ENCODE results near the gene STOX1.
A peak's percentile ranks its signal among the peaks of the same experiment; 100 is the strongest.

STOX1 gene

DNA sequence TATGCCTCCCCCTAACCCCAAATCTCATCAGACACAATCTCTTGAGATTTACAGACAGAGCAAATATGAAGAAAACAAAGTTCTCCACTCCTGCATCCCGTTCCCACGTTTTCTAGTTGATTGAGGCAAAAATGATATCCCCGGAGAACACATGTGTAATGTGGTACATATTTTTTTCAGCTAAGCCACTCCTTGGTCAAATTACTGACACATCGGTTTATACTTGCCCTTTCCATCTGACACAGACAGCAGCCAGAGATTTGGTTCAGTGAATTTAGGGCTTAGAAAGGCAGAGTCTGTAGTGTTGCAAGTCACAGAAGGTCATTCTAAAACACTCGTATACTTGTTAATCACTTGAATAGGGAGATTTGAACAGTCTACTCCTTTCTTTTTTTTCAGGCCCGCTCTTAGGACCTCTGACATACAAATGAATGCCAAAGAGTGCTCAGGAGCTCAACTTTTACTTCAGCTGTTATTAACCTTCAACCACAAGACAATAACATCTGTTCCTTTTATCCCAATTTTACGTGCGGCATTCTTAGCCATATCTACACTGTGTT is 71.9 kb downstream of the STOX1 start:
- no peak overlapping the region for H3K9ac ChIP-seq (ENCODE audit: low read length)
- peaks cover 18% of the 10 kb centered on the region for H3K79me2 ChIP-seq (ENCODE audit: insufficient read depth, low read length)
- peaks cover 23% of the 10 kb centered on the region for H3K4me1 ChIP-seq (ENCODE audit: insufficient read depth, low read length, severe bottlenecking)
- H3K4me3 ChIP-seq (ENCODE audit: low read depth, low read length, poor library complexity, severe bottlenecking): no peak overlapping the region
- 0 out of 2 replicates have a peak overlapping the region, but pooled peaks have one; percentile 41 for H2AFZ ChIP-seq (ENCODE audit: low read length)
- no peaks in the 10 kb centered on the region for H3K9me2 ChIP-seq (ENCODE audit: low read depth, low read length)
- H3F3A ChIP-seq (ENCODE audit: insufficient read depth, low read length): 0 out of 2 replicates have a peak, but pooled peaks cover 3% of the 10 kb centered on the region
- TF ChIP-seq EZH2 (IDR thresholded peaks at IDR 0.05; ENCODE audit: borderline replicate concordance, low read length) (no peak), CTCF (IDR thresholded peaks at IDR 0.05; ENCODE audit: low read length) (no peak)
- no peaks in the 10 kb centered on the region for H3K9me3 ChIP-seq (ENCODE audit: low read length)
- H3K27ac ChIP-seq (ENCODE audit: low read depth, low read length, poor library complexity, severe bottlenecking): no peak overlapping the region
- no peak overlapping the region for H3K4me2 ChIP-seq (ENCODE audit: low read length)
- H4K20me1 ChIP-seq (ENCODE audit: insufficient read depth, low read length): no peaks in the 10 kb centered on the region
- H3K36me3 ChIP-seq (ENCODE audit: insufficient read depth, low read length): peaks cover 2% of the 10 kb centered on the region; the same call in 1 of the 2 replicates
- no peaks in the 10 kb centered on the region for H3K27me3 ChIP-seq (ENCODE audit: insufficient read depth, low read length)

DNA sequence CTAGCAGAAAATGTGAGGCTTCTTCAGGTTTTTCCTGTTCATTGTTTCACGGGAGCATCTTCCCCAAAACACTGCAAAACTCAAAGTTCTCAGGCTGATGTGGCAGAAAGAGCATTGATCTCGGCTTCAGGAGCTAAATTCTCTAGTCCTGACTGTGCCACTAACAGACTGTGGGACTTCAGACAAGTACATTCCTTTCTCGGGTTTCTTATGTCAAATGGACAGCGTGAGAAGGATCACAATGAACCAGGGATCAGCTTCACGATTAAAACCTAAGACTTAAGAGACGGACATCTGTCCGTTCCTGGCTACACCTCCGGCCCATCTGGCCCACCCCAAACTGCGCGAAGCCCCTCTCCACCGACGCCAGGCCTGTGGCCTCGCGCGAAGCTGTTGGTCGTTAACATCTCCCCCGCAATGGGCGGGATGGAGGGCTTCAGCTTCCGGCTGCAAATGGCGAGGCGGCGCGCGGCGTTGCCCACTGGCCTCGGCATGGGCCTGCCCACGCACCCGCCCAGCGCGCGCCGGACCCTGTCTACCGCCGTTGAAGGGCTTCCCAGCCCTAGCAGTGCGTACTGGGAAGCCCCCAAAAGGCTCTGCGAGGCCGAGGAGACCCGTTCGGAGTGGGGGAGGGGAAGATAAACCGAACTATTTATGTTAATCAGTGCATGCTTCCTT is 73.2 kb downstream of the STOX1 start:
- Histone ChIP-seq H4K20me1 (ENCODE audit: insufficient read depth, low read length) (no peaks in the 10 kb centered on the region), H3K79me2 (ENCODE audit: insufficient read depth, low read length) (peaks cover 29% of the 10 kb centered on the region), H2AFZ (ENCODE audit: low read length) (0 out of 2 replicates have a peak overlapping the region, but pooled peaks have one; percentile 17), H3F3A (ENCODE audit: insufficient read depth, low read length) (0 out of 2 replicates have a peak, but pooled peaks cover 3% of the 10 kb centered on the region), H3K4me1 (ENCODE audit: insufficient read depth, low read length, severe bottlenecking) (peaks cover 28% of the 10 kb centered on the region), H3K36me3 (ENCODE audit: insufficient read depth, low read length) (peaks cover 7% of the 10 kb centered on the region; the same call in 1 of the 2 replicates), H3K9me3 (ENCODE audit: low read length) (no peaks in the 10 kb centered on the region), H3K9me2 (ENCODE audit: low read depth, low read length) (no peaks in the 10 kb centered on the region), H3K4me2 (ENCODE audit: low read length) (peak overlapping the region; percentile 84), H3K27me3 (ENCODE audit: insufficient read depth, low read length) (no peaks in the 10 kb centered on the region), H3K9ac (ENCODE audit: low read length) (peak overlapping the region; percentile 88), H3K4me3 (ENCODE audit: low read depth, low read length, poor library complexity, severe bottlenecking) (peak overlapping the region; percentile 97), H3K27ac (ENCODE audit: low read depth, low read length, poor library complexity, severe bottlenecking) (peak overlapping the region; percentile 61)
- TF ChIP-seq EZH2 (IDR thresholded peaks at IDR 0.05; ENCODE audit: borderline replicate concordance, low read length) (no peak), CTCF (IDR thresholded peaks at IDR 0.05; ENCODE audit: low read length) (no peak)

GRCh38 chr10:68901105-68901927 is 74.0 kb downstream of the STOX1 start, which contains the start of gene DDX50:
Gene DDX50, plus strand, starts transcription at chr10:68901315. Its CDS starts 70 bp downstream, at chr10:68901385.
- no peak; the same call in 1 of the 2 replicates for TF ChIP-seq CTCF (IDR thresholded peaks at IDR 0.05; ENCODE audit: low read length)
- no peak for TF ChIP-seq EZH2 (IDR thresholded peaks at IDR 0.05; ENCODE audit: borderline replicate concordance, low read length)
- Histone ChIP-seq H3K4me3 (ENCODE audit: low read depth, low read length, poor library complexity, severe bottlenecking) (peak within 1 kb of the TSS; percentile 97), H3K79me2 (ENCODE audit: insufficient read depth, low read length) (peaks cover 31% of the 10 kb centered on the region)

More at GRCh38 chr10:68901105-68901927, 74.0 kb downstream of the STOX1 start, which contains the start of gene DDX50:
- Histone ChIP-seq H4K20me1 (ENCODE audit: insufficient read depth, low read length) (no peaks in the 10 kb centered on the region), H3K4me1 (ENCODE audit: insufficient read depth, low read length, severe bottlenecking) (peaks cover 28% of the 10 kb centered on the region), H3K9ac (ENCODE audit: low read length) (peak within 1 kb of the TSS; percentile 88), H3K36me3 (ENCODE audit: insufficient read depth, low read length) (peaks cover 10% of the 10 kb centered on the region; the same call in 1 of the 2 replicates), H3K9me3 (ENCODE audit: low read length) (no peaks in the 10 kb centered on the region), H3K4me2 (ENCODE audit: low read length) (peak within 1 kb of the TSS; percentile 84), H3K9me2 (ENCODE audit: low read depth, low read length) (no peaks in the 10 kb centered on the region), H3K27ac (ENCODE audit: low read depth, low read length, poor library complexity, severe bottlenecking) (peak within 1 kb of the TSS; percentile 61), H3F3A (ENCODE audit: insufficient read depth, low read length) (0 out of 2 replicates have a peak, but pooled peaks cover 3% of the 10 kb centered on the region), H3K27me3 (ENCODE audit: insufficient read depth, low read length) (no peaks in the 10 kb centered on the region), H2AFZ (ENCODE audit: low read length) (0 out of 2 replicates have a peak within 1 kb of the TSS, but pooled peaks have one; percentile 17)
